CD8-positive, alpha-beta memory T cell (primary cell): Measurements from ENCODE around the gene CDH22. TPM values are rescaled to one million over a fixed set of nuclear protein-coding genes. Genes with fewer than 3 reads are reported as not detected.

Source experiments
- CTCF ChIA-PET: fragments of 350-600 bp; sonication (Branson Sonifier 250); formaldehyde crosslinking; loops from one replicate; lab custom pipeline; 2021; ENCODE audit warnings: antibody characterized with exemption; lab: Charles Lee
- POLR2A ChIA-PET: fragments of 350-600 bp; sonication (Branson Sonifier 250); formaldehyde crosslinking; loops from one replicate; lab custom pipeline; 2021; ENCODE audit warnings: antibody characterized with exemption; lab: Charles Lee
- DNase-seq, 5 donors: peaks; one replicate each; pipeline versions ENCODE4 v3.0.0 to v3.0.0-alpha.2; 2020 to 2022; ENCODE audit warnings: mixed read lengths in 1 of 5
- H3K27ac ChIP-seq: one replicate; pipeline ENCODE4 v1.7.0; 2013; ENCODE audit warnings: low read depth, mild to moderate bottlenecking, low read length, moderate library complexity
- H3K27me3 ChIP-seq: 2 replicates; pipeline ENCODE4 v1.7.0; 2013; ENCODE audit warnings: low read length, mild to moderate bottlenecking; ENCODE audit not compliant: insufficient read depth, poor library complexity, severe bottlenecking
- H3K36me3 ChIP-seq: 2 replicates; pipeline ENCODE4 v1.7.0; 2013; ENCODE audit warnings: mild to moderate bottlenecking, low read length, moderate library complexity; ENCODE audit not compliant: insufficient read depth
- H3K4me1 ChIP-seq: 2 replicates; pipeline ENCODE4 v1.7.0; 2013; ENCODE audit warnings: mild to moderate bottlenecking, low read length, moderate library complexity; ENCODE audit not compliant: insufficient read depth
- H3K4me3 ChIP-seq: 2 replicates; pipeline ENCODE4 v1.7.0; 2013; ENCODE audit warnings: mild to moderate bottlenecking, low read length
- H3K9me3 ChIP-seq: 2 replicates; pipeline ENCODE4 v1.7.0; 2013; ENCODE audit warnings: mild to moderate bottlenecking, low read length
- H3K27ac Mint-ChIP-seq, 8 donors: one replicate each; pipeline ENCODE4 v1.8.0; 2020 to 2021; ENCODE audit warnings: mixed read lengths in 8 of 8, mild to moderate bottlenecking in 6 of 8, inconsistent platforms in 3 of 8, moderate library complexity in 3 of 8
- H3K27me3 Mint-ChIP-seq, 2 donors: one replicate each; pipeline ENCODE4 v1.8.0; 2020 to 2021; ENCODE audit warnings: mixed read lengths in 2 of 2, mild to moderate bottlenecking in 1 of 2, moderate library complexity in 1 of 2
- H3K36me3 Mint-ChIP-seq, 3 donors: one replicate each; pipeline ENCODE4 v1.8.0; 2020 to 2021; ENCODE audit warnings: mixed read lengths in 3 of 3, inconsistent platforms in 1 of 3, mild to moderate bottlenecking in 1 of 3
- H3K4me1 Mint-ChIP-seq, 3 donors: one replicate each; pipeline ENCODE4 v1.8.0; 2020 to 2021; ENCODE audit warnings: mixed read lengths in 3 of 3, inconsistent platforms in 1 of 3, mild to moderate bottlenecking in 1 of 3
- H3K4me3 Mint-ChIP-seq, 7 donors: one replicate each; pipeline ENCODE4 v1.8.0; 2020 to 2021; ENCODE audit warnings: mixed read lengths in 7 of 7, mild to moderate bottlenecking in 6 of 7, moderate library complexity in 4 of 7, inconsistent platforms in 2 of 7
- H3K9me3 Mint-ChIP-seq, 5 donors: one replicate each; pipeline ENCODE4 v1.8.0; 2020 to 2022; ENCODE audit warnings: mixed read lengths in 5 of 5, mild to moderate bottlenecking in 3 of 5, moderate library complexity in 2 of 5, inconsistent platforms in 1 of 5
- polyA plus RNA-seq: library from polyadenylated mRNA; unstranded; fragments of 300-500 nt; fragmentation: Illumina TruSeq; gene quantifications from one replicate; pipeline ENCODE4 v1.2.3, GENCODE V29; 2021
- total RNA-seq, 2 experiments: library from RNA; stranded (reverse); gene quantifications; one replicate each; pipeline ENCODE4 v1.2.3, GENCODE V29; 2021

Gene CDH22
- total and polyA plus RNA-seq, 3 experiments from 2014 or later = not detected

- H3K9me3 Mint-ChIP-seq = no peaks in the 10 kb centered on the region
- Histone ChIP-seq H3K9me3 (no peaks in the 10 kb centered on the region), H3K27me3 (no peaks in the 10 kb centered on the region), H3K27ac (no peak overlapping the region), H3K36me3 (no peaks in the 10 kb centered on the region), H3K4me3 (no peak overlapping the region), H3K4me1 (no peaks in the 10 kb centered on the region)
- H3K4me3 Mint-ChIP-seq = no peak overlapping the region
- ChIA-PET POLR2A (no interaction called here), CTCF (no interaction called here)
- H3K4me1 Mint-ChIP-seq = no peaks in the 10 kb centered on the region
- H3K27me3 Mint-ChIP-seq = peaks cover 22 to 26% of the 10 kb centered on the region in 2 donors
- no peak for DNase-seq
- peak overlapping the region in 1 of 8 donors; percentile 38 for H3K27ac Mint-ChIP-seq
- no peaks in the 10 kb centered on the region for H3K36me3 Mint-ChIP-seq
These were observed 87.0 kb downstream of the CDH22 start for GRCh38 chr20:46221256-46221833.

GRCh38 chr20:46220455-46221207, 87.7 kb downstream of the CDH22 start:
- Histone ChIP-seq H3K36me3 (no peaks in the 10 kb centered on the region), H3K9me3 (no peaks in the 10 kb centered on the region), H3K27me3 (no peaks in the 10 kb centered on the region), H3K27ac (no peak overlapping the region), H3K4me1 (no peaks in the 10 kb centered on the region), H3K4me3 (no peak overlapping the region)
- H3K27me3 Mint-ChIP-seq = peaks cover 16 to 20% of the 10 kb centered on the region in 2 donors
- H3K36me3 Mint-ChIP-seq = no peaks in the 10 kb centered on the region
- POLR2A ChIA-PET = no interaction called here
- no peak overlapping the region for H3K4me3 Mint-ChIP-seq
- peak overlapping the region in 1 of 8 donors; percentile 51 for H3K27ac Mint-ChIP-seq
- H3K9me3 Mint-ChIP-seq = no peaks in the 10 kb centered on the region
- CTCF ChIA-PET = no interaction called here
- DNase-seq = no peak
- no peaks in the 10 kb centered on the region for H3K4me1 Mint-ChIP-seq

- Histone ChIP-seq H3K9me3 (no peaks in the 10 kb centered on the region), H3K4me3 (no peak overlapping the region), H3K27ac (no peak overlapping the region), H3K36me3 (no peaks in the 10 kb centered on the region), H3K4me1 (no peaks in the 10 kb centered on the region), H3K27me3 (no peaks in the 10 kb centered on the region)
- no peak for DNase-seq
- no peaks in the 10 kb centered on the region for H3K4me1 Mint-ChIP-seq
- H3K9me3 Mint-ChIP-seq = no peaks in the 10 kb centered on the region
- no peaks in the 10 kb centered on the region for H3K36me3 Mint-ChIP-seq
- POLR2A ChIA-PET = no interaction called here
- H3K27me3 Mint-ChIP-seq = peaks cover 16 to 19% of the 10 kb centered on the region in 2 donors
- no peak overlapping the region for H3K4me3 Mint-ChIP-seq
- CTCF ChIA-PET = no interaction called here
- no peak overlapping the region for H3K27ac Mint-ChIP-seq
These were observed 88.4 kb downstream of the CDH22 start for GRCh38 chr20:46219920-46220319.

GRCh38 chr20:46219190-46219589, 89.1 kb downstream of the CDH22 start:
- H3K4me1 Mint-ChIP-seq = no peaks in the 10 kb centered on the region
- H3K27me3 Mint-ChIP-seq = peaks cover 13 to 18% of the 10 kb centered on the region in 2 donors
- Histone ChIP-seq H3K9me3 (no peaks in the 10 kb centered on the region), H3K4me3 (no peak overlapping the region), H3K4me1 (no peaks in the 10 kb centered on the region), H3K27me3 (peaks cover 4% of the 10 kb centered on the region), H3K36me3 (no peaks in the 10 kb centered on the region), H3K27ac (no peak overlapping the region)
- H3K9me3 Mint-ChIP-seq = no peaks in the 10 kb centered on the region
- H3K36me3 Mint-ChIP-seq = no peaks in the 10 kb centered on the region
- H3K4me3 Mint-ChIP-seq = no peak overlapping the region
- CTCF ChIA-PET = no interaction called here
- H3K27ac Mint-ChIP-seq = no peak overlapping the region
- POLR2A ChIA-PET = no interaction called here
- no peak for DNase-seq

- no peaks in the 10 kb centered on the region for H3K36me3 ChIP-seq
- Mint-ChIP-seq H3K9me3 (no peaks in the 10 kb centered on the region), H3K4me3 (no peak overlapping the region), H3K4me1 (no peaks in the 10 kb centered on the region), H3K27ac (no peak overlapping the region), H3K27me3 (peaks cover 17 to 20% of the 10 kb centered on the region in 2 donors), H3K36me3 (no peaks in the 10 kb centered on the region)
- CTCF ChIA-PET = no interaction called here
- H3K27ac ChIP-seq = no peak overlapping the region
- H3K9me3 ChIP-seq = no peaks in the 10 kb centered on the region
- no peak for DNase-seq
- no peak overlapping the region for H3K4me3 ChIP-seq
- POLR2A ChIA-PET = no interaction called here
- H3K27me3 ChIP-seq = peaks cover 8% of the 10 kb centered on the region
- H3K4me1 ChIP-seq = no peaks in the 10 kb centered on the region
These were observed 89.6 kb downstream of the CDH22 start for GRCh38 chr20:46218656-46219055.

- Histone ChIP-seq H3K4me3 (no peak overlapping the region), H3K9me3 (no peaks in the 10 kb centered on the region), H3K27me3 (peaks cover 8% of the 10 kb centered on the region), H3K36me3 (no peaks in the 10 kb centered on the region), H3K4me1 (no peaks in the 10 kb centered on the region), H3K27ac (no peak overlapping the region)
- CTCF ChIA-PET = no interaction called here
- Mint-ChIP-seq H3K27ac (no peak overlapping the region), H3K4me1 (no peaks in the 10 kb centered on the region), H3K9me3 (no peaks in the 10 kb centered on the region), H3K4me3 (no peak overlapping the region), H3K27me3 (peaks cover 13 to 21% of the 10 kb centered on the region in 2 donors), H3K36me3 (no peaks in the 10 kb centered on the region)
- POLR2A ChIA-PET = no interaction called here
- DNase-seq = no peak
These were observed 90.7 kb downstream of the CDH22 start for GRCh38 chr20:46217583-46217982.

- ChIA-PET POLR2A (no interaction called here), CTCF (no interaction called here)
- Histone ChIP-seq H3K4me3 (no peak overlapping the region), H3K36me3 (no peaks in the 10 kb centered on the region), H3K4me1 (no peaks in the 10 kb centered on the region), H3K9me3 (no peaks in the 10 kb centered on the region), H3K27ac (no peak overlapping the region), H3K27me3 (peaks cover 8% of the 10 kb centered on the region)
- DNase-seq = no peak
- H3K9me3 Mint-ChIP-seq = no peaks in the 10 kb centered on the region
- H3K27me3 Mint-ChIP-seq = peaks cover 14 to 28% of the 10 kb centered on the region in 2 donors
- no peaks in the 10 kb centered on the region for H3K36me3 Mint-ChIP-seq
- no peak overlapping the region for H3K27ac Mint-ChIP-seq
- no peaks in the 10 kb centered on the region for H3K4me1 Mint-ChIP-seq
- H3K4me3 Mint-ChIP-seq = no peak overlapping the region
These were observed 91.4 kb downstream of the CDH22 start for GRCh38 chr20:46216770-46217464.
